ENCODE measurements around the gene CAMTA1.

- TF ChIP-seq CTCF (IDR thresholded peaks at IDR 0.05; ENCODE audit: borderline replicate concordance, extremely low read depth, low read length, poor library complexity, severe bottlenecking), result no peak
- no peak for TF ChIP-seq EZH2 (IDR thresholded peaks at IDR 0.05; ENCODE audit: borderline replicate concordance, low read depth, low read length, severe bottlenecking)
Observed at GRCh38 chr1:7222695-7223015, 437.4 kb downstream of the CAMTA1 start.

All from DND-41 (cell line).